NCI-H82 treated with DMSO at 0.1 percent for 48 hours (cell line): ENCODE measurements around the gene ZBTB7C.
A peak's percentile ranks its signal among the peaks of the same experiment; 100 is the strongest.

Experiments used
- DNase-seq: peaks from one replicate; lab custom pipeline; 2025; ENCODE audit not compliant: unreplicated experiment; lab: John Stamatoyannopoulos, UW

The ZBTB7C gene

GRCh38 chr18:48072428-48073204 is 336.6 kb downstream of the ZBTB7C start:
- no peak for DNase-seq

- DNase-seq, result no peak
Measured at GRCh38 chr18:48068916-48069445, 340.2 kb downstream of the ZBTB7C start.

GRCh38 chr18:48066225-48066652 is 342.9 kb downstream of the ZBTB7C start:
- DNase-seq, result no peak

DNA sequence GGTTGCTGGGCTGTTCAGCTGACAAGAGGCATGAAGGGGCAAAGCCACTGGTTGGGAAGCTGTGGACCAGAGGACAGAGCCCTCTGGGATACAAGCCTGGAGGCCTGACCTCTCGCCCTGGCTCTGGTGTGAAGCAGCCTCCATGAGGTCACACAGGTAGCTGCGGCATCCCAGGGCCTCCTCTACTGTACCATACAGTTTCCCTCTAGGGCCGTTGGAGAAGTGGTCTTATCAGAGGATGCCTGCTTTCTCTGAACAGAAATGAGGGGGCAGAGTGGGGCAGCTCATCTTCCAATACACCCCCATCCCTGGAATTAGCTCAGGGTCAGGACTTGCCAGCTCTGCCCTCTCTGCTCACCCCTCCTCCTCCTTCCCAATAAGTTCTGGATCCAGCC is 343.6 kb downstream of the ZBTB7C start:
- DNase-seq, result no peak

DNA sequence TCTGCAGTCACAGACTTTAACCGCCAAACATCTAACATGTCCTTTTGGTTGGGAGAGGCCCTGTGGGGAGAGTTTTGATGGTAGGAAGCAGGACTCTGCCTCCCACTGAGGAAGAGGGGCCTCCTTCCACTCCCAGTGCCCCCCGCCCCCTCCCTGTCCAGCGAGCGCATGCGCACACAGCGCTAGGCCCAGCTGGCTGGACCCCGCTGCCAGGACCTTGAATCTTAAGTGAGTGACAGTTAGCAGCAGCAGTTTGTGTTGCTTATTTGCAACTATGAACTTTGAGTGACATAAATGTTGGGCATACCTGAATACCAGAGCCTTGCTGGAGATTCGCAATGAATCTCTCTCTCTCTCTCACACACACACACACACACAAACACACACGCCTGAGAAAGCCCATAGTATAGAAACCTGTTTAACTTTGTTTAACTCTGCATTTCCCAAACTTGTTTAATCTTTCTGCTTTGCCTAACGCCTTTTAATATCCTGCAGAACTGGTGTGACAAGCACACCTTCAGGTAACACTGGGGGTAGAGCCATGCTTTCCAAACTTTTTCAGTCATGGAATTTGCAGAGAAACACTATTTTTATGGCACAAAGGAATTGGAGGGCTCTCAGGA is 344.1 kb downstream of the ZBTB7C start:
- DNase-seq, result no peak

DNA sequence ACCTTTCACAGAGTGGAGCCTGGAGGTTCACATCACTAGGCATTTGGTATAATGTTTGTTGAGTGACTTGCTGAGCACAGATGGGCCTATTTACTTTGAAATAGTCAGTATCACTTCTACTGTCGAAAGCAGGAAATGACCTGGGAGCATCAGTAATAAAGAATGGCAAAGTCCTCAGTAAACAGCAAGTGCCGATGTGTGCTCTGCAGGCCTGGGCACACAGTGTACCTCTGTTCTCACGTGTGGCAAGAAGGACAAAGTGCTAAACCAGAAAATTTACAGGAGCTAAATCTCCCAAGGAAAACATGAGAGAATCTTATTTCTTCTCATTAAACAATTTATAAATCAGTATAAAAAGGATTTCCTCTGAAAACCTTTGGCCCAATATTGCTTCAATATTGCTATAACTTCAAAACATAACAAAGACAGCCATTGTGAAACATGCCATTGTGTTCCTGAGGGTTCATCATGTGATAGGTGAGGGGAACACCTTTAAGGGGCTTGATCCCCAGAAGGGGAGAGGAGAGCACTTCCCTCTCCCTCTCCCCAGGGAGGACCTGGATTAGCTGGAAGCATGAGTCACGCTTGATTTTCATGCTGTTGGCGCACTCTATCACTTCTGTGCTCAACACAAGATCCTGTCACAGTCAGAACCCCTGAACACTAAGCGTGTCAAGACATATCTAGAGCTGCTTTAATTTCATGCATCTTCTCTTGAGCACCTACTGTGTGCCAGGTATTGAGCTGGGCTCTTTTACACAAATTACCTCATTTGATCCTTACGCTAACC is 347.2 kb downstream of the ZBTB7C start:
- DNase-seq, result no peak

GRCh38 chr18:48060970-48061369 is 348.2 kb downstream of the ZBTB7C start:
- no peak for DNase-seq

DNA sequence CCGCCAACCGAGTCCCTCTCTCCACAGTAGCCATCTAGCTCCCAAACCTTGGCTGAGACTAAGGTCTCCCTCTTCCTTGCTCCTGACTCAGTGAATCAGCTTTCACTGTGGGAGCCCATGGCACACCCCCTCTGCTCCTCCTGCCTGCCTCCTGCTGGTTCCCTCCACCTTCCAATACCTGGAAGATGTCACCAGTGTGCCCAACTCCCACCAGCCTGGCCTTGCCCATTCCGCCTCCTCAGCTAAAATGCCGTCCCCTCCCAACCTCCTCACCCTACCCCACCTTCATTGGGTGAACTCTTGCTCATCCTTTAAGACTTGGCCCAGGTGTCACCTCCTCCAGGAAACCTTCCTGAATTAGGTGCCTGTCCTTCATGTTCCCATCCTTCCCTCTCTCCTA is 348.8 kb downstream of the ZBTB7C start:
- DNase-seq, result no peak

DNA sequence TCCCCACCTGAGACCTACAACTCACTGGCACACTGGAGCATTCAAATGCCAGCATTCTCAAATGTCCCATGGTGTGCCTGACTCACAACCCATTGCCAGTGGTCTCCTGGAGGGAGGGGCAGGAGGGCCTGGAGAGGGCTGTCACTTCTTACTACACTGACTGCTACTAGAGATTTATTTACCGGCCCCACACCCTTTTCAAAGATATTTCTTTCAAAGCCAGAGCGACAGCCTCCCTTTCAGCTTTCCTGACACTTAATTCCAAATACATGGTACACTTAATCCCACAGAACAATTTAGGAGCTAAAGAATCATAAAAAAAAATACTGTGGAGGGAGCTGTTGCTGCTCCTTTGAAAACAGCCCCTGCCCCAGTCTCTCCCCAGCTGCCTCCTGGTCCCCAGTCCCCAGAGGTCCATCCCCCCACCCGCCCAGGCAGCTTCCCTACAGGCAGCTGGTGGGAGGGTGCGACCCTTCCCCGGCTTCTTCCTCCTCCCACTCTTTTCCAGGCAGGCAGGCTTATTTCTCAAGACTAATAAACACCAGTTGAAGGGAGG is 349.6 kb downstream of the ZBTB7C start:
- DNase-seq, result peak; percentile 13

DNA sequence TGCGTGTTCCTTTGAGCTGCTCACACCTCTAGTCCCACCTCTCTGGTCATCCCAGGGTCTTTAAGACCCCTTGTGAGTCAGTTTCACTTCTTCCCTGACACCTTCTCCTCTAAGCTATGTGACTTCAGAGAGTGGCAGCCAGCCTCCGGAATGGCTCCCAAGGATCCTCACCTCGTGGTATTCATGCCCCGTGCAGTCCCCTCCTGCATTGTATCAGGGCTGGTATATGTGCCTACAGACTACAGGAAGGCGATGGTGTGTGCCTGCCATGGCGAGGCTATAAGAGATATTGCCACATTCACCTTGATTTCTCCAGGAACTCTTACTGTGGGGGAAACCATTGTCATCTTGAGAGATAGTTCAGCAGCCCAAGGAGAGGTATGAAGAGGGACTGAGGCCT is 350.7 kb downstream of the ZBTB7C start:
- no peak for DNase-seq

- no peak for DNase-seq
Measured at GRCh38 chr18:48057018-48057417, 352.2 kb downstream of the ZBTB7C start.

- no peak for DNase-seq
Measured at GRCh38 chr18:48055351-48055750, 353.8 kb downstream of the ZBTB7C start.

- DNase-seq, result no peak
Measured at GRCh38 chr18:48053881-48054816, 355.0 kb downstream of the ZBTB7C start.

DNA sequence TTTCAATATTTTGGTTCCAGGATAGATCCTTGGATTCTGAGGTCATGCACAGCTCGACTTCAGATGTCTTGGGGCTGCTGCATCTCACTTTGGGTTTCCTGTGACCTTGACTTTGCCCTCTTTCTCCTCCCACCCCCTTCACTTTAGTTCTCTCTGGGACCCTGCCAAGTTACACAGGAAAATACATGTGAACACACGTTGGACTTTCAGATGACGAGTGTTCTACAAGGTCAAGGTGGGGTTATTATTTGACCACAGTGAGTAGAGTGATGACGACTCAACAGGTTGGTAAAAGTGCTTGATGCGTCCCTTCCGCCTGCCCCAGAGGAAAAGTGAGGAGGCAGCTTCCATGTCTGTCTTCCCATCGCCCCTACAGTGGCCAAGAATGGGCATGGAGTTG is 356.3 kb downstream of the ZBTB7C start:
- DNase-seq, result no peak

DNA sequence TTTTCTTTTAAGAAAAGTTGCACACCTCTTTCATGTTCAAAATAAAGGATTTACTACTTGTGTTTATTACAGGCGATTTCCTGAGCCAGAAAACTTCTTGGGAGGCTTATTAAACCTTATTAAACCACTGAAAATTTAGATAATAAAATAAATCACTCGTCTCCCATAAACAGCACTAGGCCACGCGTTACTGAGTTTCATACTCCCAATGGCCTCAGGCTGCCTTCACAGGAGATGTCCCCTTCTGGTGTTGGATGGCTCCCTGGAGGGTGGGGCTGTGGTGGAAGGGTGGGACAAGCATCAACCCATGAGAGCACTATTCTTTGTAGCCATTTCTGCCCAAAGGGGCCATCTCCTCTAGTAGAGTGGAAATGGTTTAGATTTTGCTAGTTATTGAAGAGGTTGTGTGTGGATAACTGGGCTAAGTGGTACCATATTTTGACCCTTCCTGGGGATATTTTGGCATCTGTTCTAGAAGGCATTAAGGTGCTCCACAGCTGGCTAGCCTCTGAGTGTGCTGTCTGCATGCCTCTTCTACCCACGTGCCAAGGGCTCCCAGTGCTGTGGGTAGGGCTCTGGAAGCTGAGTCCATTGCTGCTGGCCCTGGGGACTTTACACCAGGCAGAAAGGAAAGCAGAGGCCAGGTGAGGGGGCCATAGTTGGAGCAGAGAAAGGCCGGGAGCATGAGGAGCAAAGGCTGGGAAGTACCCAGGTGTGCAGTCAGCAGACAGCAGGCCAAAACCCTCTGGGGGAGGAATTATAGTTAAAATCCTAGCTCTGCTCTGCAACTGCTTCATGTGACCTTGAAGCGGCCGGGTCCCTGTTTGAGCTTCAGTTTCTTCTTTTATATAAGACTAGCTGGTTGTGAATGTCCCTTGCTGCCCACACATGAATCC is 357.0 kb downstream of the ZBTB7C start:
- DNase-seq, result no peak

DNA sequence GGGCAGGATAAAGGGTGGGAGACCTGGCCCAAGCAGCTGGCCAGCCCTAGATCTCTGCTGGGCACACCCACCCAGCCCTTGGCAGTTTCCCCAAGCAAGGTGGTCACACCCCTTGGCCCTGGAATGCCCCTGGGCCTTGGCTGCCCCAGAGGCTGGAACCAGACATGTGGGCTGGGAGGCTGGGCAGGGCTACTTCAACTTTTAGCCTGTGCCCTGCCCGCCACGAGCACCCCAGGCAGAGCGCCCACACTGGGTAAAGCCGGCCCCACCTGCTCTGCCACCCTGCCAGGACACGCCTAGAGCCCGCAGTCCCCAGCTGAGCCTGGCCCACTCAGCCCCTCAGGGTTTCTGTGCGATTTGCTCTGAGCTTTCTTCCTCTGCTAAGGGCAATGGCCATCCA is 359.0 kb downstream of the ZBTB7C start:
- DNase-seq, result no peak

- DNase-seq, result peak; percentile 67
Measured at GRCh38 chr18:48049757-48050156, 359.4 kb downstream of the ZBTB7C start.

GRCh38 chr18:48048251-48048650 is 360.9 kb downstream of the ZBTB7C start:
- peak; percentile 55 for DNase-seq

GRCh38 chr18:48046843-48047242 is 362.3 kb downstream of the ZBTB7C start:
- no peak for DNase-seq
